Endodermal cell (in vitro differentiated cells): ENCODE measurements around the gene SPRED2. TPM values are rescaled to one million over a fixed set of nuclear protein-coding genes. Genes with fewer than 3 reads are reported as not detected.
"Not testable (repeated sequence)": the region's sequence is repeated elsewhere in the genome, so short reads cannot be mapped to it uniquely, and the experiment has no call there.

ENCODE experiments used
- DNase-seq: peaks from one replicate; pipeline ENCODE4 v3.0.0-alpha.2; 2017
- H3K27ac ChIP-seq: 2 replicates; pipeline ENCODE4 v1.5.1; 2013; ENCODE audit warnings: mild to moderate bottlenecking, low read depth, low read length, moderate library complexity
- H3K27me3 ChIP-seq: 2 replicates; pipeline ENCODE4 v1.6.1; 2013; ENCODE audit warnings: mild to moderate bottlenecking, low read length, moderate library complexity; ENCODE audit not compliant: insufficient read depth, control insufficient read depth, poor library complexity, severe bottlenecking
- H3K36me3 ChIP-seq: 2 replicates; pipeline ENCODE4 v1.7.0; 2013; ENCODE audit warnings: mild to moderate bottlenecking, low read length, moderate library complexity; ENCODE audit not compliant: control insufficient read depth, insufficient read depth
- H3K4me1 ChIP-seq: one replicate; pipeline ENCODE4 v1.7.0; 2013; ENCODE audit warnings: low read length; ENCODE audit not compliant: control insufficient read depth, insufficient read depth
- H3K4me3 ChIP-seq: 2 replicates; pipeline ENCODE4 v1.5.1; 2013; ENCODE audit warnings: mild to moderate bottlenecking, low read length, moderate library complexity
- H3K9ac ChIP-seq: 2 replicates; pipeline ENCODE4 v1.6.1; 2013; ENCODE audit warnings: mild to moderate bottlenecking, low read length, moderate library complexity; ENCODE audit not compliant: poor library complexity, severe bottlenecking; ENCODE audit errors: extremely low read depth
- H3K9me3 ChIP-seq: 2 replicates; pipeline ENCODE4 v1.6.1; 2013; ENCODE audit warnings: mild to moderate bottlenecking, low read length, moderate library complexity; ENCODE audit not compliant: control insufficient read depth
- H3K27ac Mint-ChIP-seq: 2 replicates; pipeline ENCODE4 v1.8.0; 2020; ENCODE audit warnings: mixed read lengths
- H3K27me3 Mint-ChIP-seq: 2 replicates; pipeline ENCODE4 v1.8.0; 2021; ENCODE audit warnings: mild to moderate bottlenecking, mixed read lengths; ENCODE audit not compliant: insufficient read depth
- H3K36me3 Mint-ChIP-seq: 2 replicates; pipeline ENCODE4 v1.8.0; 2020; ENCODE audit warnings: low read depth, mixed read lengths
- H3K4me1 Mint-ChIP-seq: 2 replicates; pipeline ENCODE4 v1.8.0; 2020; ENCODE audit warnings: mixed read lengths
- H3K4me3 Mint-ChIP-seq: 2 replicates; pipeline ENCODE4 v1.8.0; 2020; ENCODE audit warnings: mild to moderate bottlenecking, moderate library complexity, mixed read lengths
- H3K9me3 Mint-ChIP-seq: 2 replicates; pipeline ENCODE4 v1.8.0; 2020; ENCODE audit warnings: mild to moderate bottlenecking, mixed read lengths
- CTCF ChIP-seq: fragments of 200-600 bp; sonication (generic); conservative IDR thresholded peaks from 2 replicates; pipeline ENCODE4 v1.5.0; 2021; ENCODE audit warnings: antibody characterized with exemption, mild to moderate bottlenecking
- WGBS, 2 experiments: methylation state at CpG; one replicate each; pipeline versions ENCODE4 v1.1.5 to v1.1.7; 2013; ENCODE audit warnings: missing lambda C conversion rate in 2 of 2, mixed read lengths in 1 of 2; ENCODE audit not compliant: insufficient coverage in 1 of 2, insufficient read length in 1 of 2; 5-methylcytosine and 5-hydroxymethylcytosine counted together
- total RNA-seq, 2 donors: library from RNA; stranded (reverse); fragmentation: NEBNext Ultra II Directional in 1 of 2; extraction: Animal tissue kit (Norgen Biotek cat#: 25700) in 1 of 2; gene quantifications; 2 replicates in 1 of 2; 3 replicates in 1 of 2; pipeline ENCODE4 v1.2.1, GENCODE V29; 2021

SPRED2 gene
- total RNA-seq, 2 donors from 2014 or later, result 60.3 to 70.1 TPM

DNA sequence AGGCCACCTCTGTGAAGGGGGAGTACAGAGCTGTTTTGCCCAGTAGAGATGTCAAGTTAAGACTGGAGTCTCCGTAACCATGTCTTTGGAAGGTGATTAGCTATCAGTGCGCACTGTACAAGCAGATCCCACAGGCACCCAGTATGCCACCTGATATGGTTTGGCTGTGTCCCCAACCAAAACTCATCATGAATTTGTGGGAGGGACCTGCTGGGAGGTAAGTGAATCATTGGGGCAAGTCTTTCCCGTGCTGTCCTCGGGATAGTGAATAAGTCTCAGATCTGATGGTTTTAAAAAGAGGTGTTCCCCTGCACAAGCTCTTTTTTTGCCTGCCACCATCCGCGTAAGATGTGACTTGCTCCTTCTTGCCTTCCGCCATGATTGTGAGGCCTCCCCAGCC lies 114.6 kb downstream of the SPRED2 start:
- Histone ChIP-seq H3K9ac (no peak overlapping the region), H3K4me1 (no peaks in the 10 kb centered on the region), H3K9me3 (no peaks in the 10 kb centered on the region), H3K36me3 (peaks cover 74% of the 10 kb centered on the region), H3K27me3 (no peaks in the 10 kb centered on the region), H3K4me3 (no peak overlapping the region), H3K27ac (no peak overlapping the region)
- Mint-ChIP-seq H3K36me3 (peaks cover 72% of the 10 kb centered on the region), H3K9me3 (no peaks in the 10 kb centered on the region), H3K27ac (no peak overlapping the region), H3K4me1 (no peaks in the 10 kb centered on the region), H3K4me3 (no peak overlapping the region), H3K27me3 (no peaks in the 10 kb centered on the region)
- 92 to 94% methylated on average over 7 of the region's 7 CpGs for WGBS, 2 experiments
- no peak for TF ChIP-seq CTCF
- DNase-seq, result no peak

GRCh38 chr2:65317351-65317750 lies 115.0 kb downstream of the SPRED2 start:
- DNase-seq, H3K27me3 Mint-ChIP-seq, H3K9ac ChIP-seq, H3K27me3 ChIP-seq, H3K27ac ChIP-seq, H3K4me1 Mint-ChIP-seq, H3K4me1 ChIP-seq, H3K9me3 ChIP-seq, H3K4me3 Mint-ChIP-seq, H3K27ac Mint-ChIP-seq, H3K4me3 ChIP-seq, H3K9me3 Mint-ChIP-seq: not testable (repeated sequence)
- peaks cover 76% of the 10 kb centered on the region for H3K36me3 Mint-ChIP-seq
- peaks cover 79% of the 10 kb centered on the region for H3K36me3 ChIP-seq
- WGBS, 2 experiments, result 96% methylated on average over 3 to 7 of the region's 7 CpGs

DNA sequence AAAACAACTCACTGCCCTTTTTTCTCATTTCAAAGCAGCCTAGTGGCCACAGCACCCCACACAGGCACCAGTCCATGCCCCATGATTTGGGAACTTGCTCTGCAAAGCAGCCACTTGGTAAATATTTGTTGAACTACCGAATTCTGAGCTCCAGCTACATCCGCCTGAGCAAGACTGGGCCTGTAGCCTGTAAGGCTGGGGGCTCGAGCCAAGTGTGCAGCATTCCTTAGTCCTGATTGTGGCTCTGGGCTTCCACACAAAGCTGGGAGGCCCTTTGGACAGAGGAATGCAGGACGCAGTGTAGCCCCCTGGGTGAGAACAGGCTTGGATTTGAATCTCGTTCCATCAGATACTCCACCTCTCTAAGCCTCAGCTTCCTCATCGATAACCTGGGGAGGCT lies 116.3 kb downstream of the SPRED2 start:
- no peak overlapping the region for H3K27ac ChIP-seq
- 85 to 100% methylated on average over 2 to 6 of the region's 6 CpGs for WGBS, 2 experiments

More for the DNA sequence above, 116.3 kb downstream of the SPRED2 start:
- Histone ChIP-seq H3K4me3 (no peak overlapping the region), H3K9ac (no peak overlapping the region), H3K27me3 (no peaks in the 10 kb centered on the region), H3K36me3 (peaks cover 90% of the 10 kb centered on the region), H3K4me1 (no peaks in the 10 kb centered on the region), H3K9me3 (no peaks in the 10 kb centered on the region)
- Mint-ChIP-seq H3K4me1 (no peaks in the 10 kb centered on the region), H3K27me3 (no peaks in the 10 kb centered on the region), H3K4me3 (no peak overlapping the region), H3K36me3 (peaks cover 83% of the 10 kb centered on the region), H3K27ac (no peak overlapping the region), H3K9me3 (no peaks in the 10 kb centered on the region)
- no peak for DNase-seq
- TF ChIP-seq CTCF, result no peak
